ENCODE measurements around the gene C2CD4C.
"Not testable (repeated sequence)": the region's sequence is repeated elsewhere in the genome, so short reads cannot be mapped to it uniquely, and the experiment has no call there.

The C2CD4C gene

GRCh38 chr19:408902-409515, at the start of gene C2CD4C:
Gene C2CD4C, minus strand, starts transcription at chr19:409147. Its CDS starts 786 bp downstream, at chr19:408361.
- peak; percentile 19 for DNase-seq

- DNase-seq: no peak
These were observed 49.4 kb upstream of the C2CD4C start for GRCh38 chr19:458091-459042.

- no peak for DNase-seq
These were observed 48.7 kb upstream of the C2CD4C start for GRCh38 chr19:457636-458035.

GRCh38 chr19:456547-457110, 47.7 kb upstream of the C2CD4C start:
- DNase-seq: no peak

- DNase-seq: no peak
These were observed 47.1 kb upstream of the C2CD4C start for GRCh38 chr19:455851-456546.

- DNase-seq: no peak
These were observed 46.2 kb upstream of the C2CD4C start for GRCh38 chr19:455031-455705.

- no peak for DNase-seq
These were observed 44.7 kb upstream of the C2CD4C start for GRCh38 chr19:453606-454005.

GRCh38 chr19:452829-453228, 43.9 kb upstream of the C2CD4C start:
- no peak for DNase-seq

- not testable (repeated sequence) for DNase-seq
These were observed 42.0 kb upstream of the C2CD4C start for GRCh38 chr19:450912-451481.

GRCh38 chr19:449916-450315, 41.0 kb upstream of the C2CD4C start:
- DNase-seq: no peak

- DNase-seq: no peak
These were observed 39.0 kb upstream of the C2CD4C start for GRCh38 chr19:447816-448560.

GRCh38 chr19:447064-447426, 38.1 kb upstream of the C2CD4C start:
- no peak for DNase-seq

- no peak for DNase-seq
These were observed 35.8 kb upstream of the C2CD4C start for GRCh38 chr19:444677-445210.

GRCh38 chr19:443005-443404, 34.1 kb upstream of the C2CD4C start:
- no peak for DNase-seq

GRCh38 chr19:442085-442484, 33.1 kb upstream of the C2CD4C start:
- DNase-seq: no peak

GRCh38 chr19:441213-441836, 32.4 kb upstream of the C2CD4C start:
- DNase-seq: no peak

GRCh38 chr19:440391-441212, 31.7 kb upstream of the C2CD4C start:
- DNase-seq: no peak

GRCh38 chr19:439167-439900, 30.4 kb upstream of the C2CD4C start:
- DNase-seq: no peak

- DNase-seq: no peak
These were observed 29.5 kb upstream of the C2CD4C start for GRCh38 chr19:438416-438958.

All from activated CD4-positive, alpha-beta T cell treated with anti-CD3 and anti-CD28 coated beads, Interleukin-2, Interleukin-6, amounts not matched to agents 100 ng/mL and 50 ng/mL, durations not matched to agents 16 hours and 8 hours (primary cell).